Gastroesophageal sphincter (tissue), 4 donors: Measurements from ENCODE around the gene COX4I1. TPM values are rescaled to one million over a fixed set of nuclear protein-coding genes. Genes with fewer than 3 reads are reported as not detected.

Source experiments
- ATAC-seq: fragments of 150-250 bp; one replicate; pipeline ENCODE4 v1.9.1; 2016; ENCODE audit warnings: mild to moderate bottlenecking, moderate library complexity
- H3K27ac ChIP-seq, 4 donors: fragments of 200-600 bp; sonication (generic) in 3 of 4; 1 replicate in 3 of 4; 2 replicates in 1 of 4; pipeline ENCODE4 v1.5.1; 2016 to 2019
- H3K27me3 ChIP-seq: fragments of 200-600 bp; sonication (generic); one replicate; pipeline ENCODE4 v1.5.1; 2019
- H3K36me3 ChIP-seq, 2 donors: fragments of 200-600 bp; sonication (generic); one replicate each; pipeline ENCODE4 v1.5.1; 2019; ENCODE audit warnings: control low read depth in 1 of 2
- H3K4me1 ChIP-seq, 3 donors: fragments of 200-600 bp; sonication (generic); 1 replicate in 2 of 3; 2 replicates in 1 of 3; pipeline ENCODE4 v1.5.1; 2016 to 2019; ENCODE audit warnings: control low read depth in 2 of 3
- H3K4me3 ChIP-seq, 2 donors: fragments of 200-600 bp; sonication (generic); one replicate each; pipeline ENCODE4 v1.5.1; 2019; ENCODE audit warnings: mild to moderate bottlenecking in 1 of 2, moderate library complexity in 1 of 2
- H3K9me3 ChIP-seq, 3 donors: fragments of 200-600 bp; sonication (generic); one replicate each; pipeline ENCODE4 v1.5.1; 2017 to 2019; ENCODE audit warnings: control low read depth in 2 of 3
- CTCF ChIP-seq, 4 experiments: fragments of 200-600 bp in 2 of 4; fragments of 450-650 bp in 2 of 4; sonication (generic) in 1 of 4; IDR thresholded peaks; one replicate each; pipeline ENCODE4 v1.5.1; 2017 to 2019; ENCODE audit warnings: antibody characterized with exemption in 4 of 4, mild to moderate bottlenecking in 2 of 4, moderate library complexity in 2 of 4
- EP300 ChIP-seq: sonication (generic); formaldehyde crosslinking; IDR thresholded peaks from one replicate; pipeline ENCODE4 v1.6.1; 2017; ENCODE audit warnings: antibody characterized with exemption, mild to moderate bottlenecking
- POLR2A ChIP-seq, 2 donors: fragments of 450-650 bp; IDR thresholded peaks; one replicate each; pipeline ENCODE4 v1.6.1; 2017; ENCODE audit warnings: antibody characterized with exemption in 2 of 2, mild to moderate bottlenecking in 2 of 2, moderate library complexity in 1 of 2
- POLR2AphosphoS5 ChIP-seq: sonication (generic); formaldehyde crosslinking; IDR thresholded peaks from one replicate; pipeline ENCODE4 v1.6.1; 2017; ENCODE audit warnings: antibody characterized with exemption
- WGBS, 2 donors: methylation state at CpG; one replicate each; pipeline ENCODE4 v1.1.5; 2018; ENCODE audit warnings: low coverage in 1 of 2; 5-methylcytosine and 5-hydroxymethylcytosine counted together
- total RNA-seq, 4 donors: library from RNA; depleted of rRNA; stranded (reverse); fragments of >200 nt; gene quantifications; one replicate each; pipeline ENCODE4 v1.1.0, GENCODE V29; 2016

Gene COX4I1
- total RNA-seq, 4 donors from 2014 or later: 465 to 597 (median 507) TPM

DNA sequence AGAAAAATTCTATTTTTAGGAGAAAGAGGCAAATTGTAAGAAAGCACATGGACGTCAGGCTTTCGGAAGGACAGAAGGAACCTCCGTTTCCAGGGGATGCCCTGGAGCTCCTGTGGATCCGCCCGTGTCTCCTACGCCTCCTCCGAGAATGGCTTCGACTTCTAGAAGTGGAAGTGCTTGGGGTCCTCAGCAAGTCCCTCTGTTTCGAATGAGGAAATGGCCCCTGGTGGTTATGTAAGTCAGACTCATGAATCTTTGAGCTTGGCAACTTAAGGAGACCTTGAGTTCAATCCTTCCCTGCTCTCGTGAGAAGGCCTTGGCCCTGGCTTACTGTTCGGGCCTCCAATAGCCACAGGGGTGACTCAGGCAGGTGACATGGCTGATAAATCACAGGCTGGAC lies 38.9 kb downstream of the COX4I1 start:
- no peak for ATAC-seq
- TF ChIP-seq CTCF (IDR thresholded peaks at IDR 0.05) (no peak), POLR2AphosphoS5 (no peak), EP300 (no peak), POLR2A (IDR thresholded peaks at IDR 0.05) (no peak)
- Histone ChIP-seq H3K9me3 (no peaks in the 10 kb centered on the region), H3K4me3 (no peak overlapping the region), H3K27ac (no peak overlapping the region), H3K36me3 (no peaks in the 10 kb centered on the region), H3K27me3 (peaks cover 55% of the 10 kb centered on the region), H3K4me1 (peaks cover 0 to 3% (median 0%) of the 10 kb centered on the region in 3 donors)
- 84% methylated on average over 9 of the region's 11 CpGs; no CpG with 5 or more reads in 1 of the 2 donors for WGBS, 2 donors

DNA sequence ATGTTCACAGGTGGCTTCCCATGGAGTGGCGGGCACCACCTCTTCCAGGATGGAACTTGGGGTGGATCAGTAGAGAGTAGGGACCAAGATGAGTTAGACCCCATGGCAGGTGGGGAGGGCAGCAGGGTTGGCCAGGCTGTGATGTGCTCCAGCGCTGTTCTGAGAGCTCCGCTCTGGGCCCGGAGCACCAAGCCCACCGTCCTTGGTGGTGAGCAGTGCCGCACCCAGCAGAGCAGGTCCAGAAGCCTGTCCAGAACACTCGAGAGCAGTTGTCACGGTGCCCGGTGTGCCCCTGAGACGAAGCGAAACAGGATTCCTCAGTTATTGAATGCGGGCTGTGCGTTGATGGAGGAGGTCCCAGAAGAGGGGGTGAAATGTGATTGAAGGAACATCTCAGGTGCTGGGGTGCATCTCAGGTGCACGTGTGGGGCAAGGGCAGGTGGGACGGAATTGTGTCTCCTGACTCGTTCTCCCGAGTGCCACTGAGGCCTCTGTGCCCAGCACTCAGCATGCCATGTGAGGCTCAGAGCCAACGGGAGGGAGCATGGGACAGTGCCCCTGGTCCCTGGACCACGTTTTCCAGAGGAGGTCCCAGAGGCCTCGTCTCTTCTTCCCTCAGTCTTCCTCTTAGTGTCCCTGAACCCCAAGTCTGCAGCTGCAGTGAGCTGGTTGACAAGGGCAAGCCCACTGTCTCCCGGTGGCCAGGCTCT lies 39.5 kb downstream of the COX4I1 start:
- Histone ChIP-seq H3K4me1 (no peaks in the 10 kb centered on the region), H3K9me3 (no peaks in the 10 kb centered on the region), H3K4me3 (no peak overlapping the region), H3K27me3 (peaks cover 55% of the 10 kb centered on the region), H3K36me3 (no peaks in the 10 kb centered on the region), H3K27ac (no peak overlapping the region)
- TF ChIP-seq POLR2AphosphoS5: no peak
- WGBS, 2 donors: 88 to 92% methylated on average over 2 to 9 of the region's 21 CpGs
- ATAC-seq: no peak

GRCh38 chr16:85839681-85840240 lies 40.3 kb downstream of the COX4I1 start:
- H3K4me1 ChIP-seq: peaks cover 0 to 4% (median 0%) of the 10 kb centered on the region in 3 donors
- peaks cover 53% of the 10 kb centered on the region for H3K27me3 ChIP-seq
- no peak for ATAC-seq
- H3K4me3 ChIP-seq: no peak overlapping the region
- TF ChIP-seq POLR2AphosphoS5: no peak
- no peak for TF ChIP-seq POLR2A (IDR thresholded peaks at IDR 0.05)
- TF ChIP-seq CTCF (IDR thresholded peaks at IDR 0.05): no peak
- TF ChIP-seq EP300: no peak
- WGBS, 2 donors: 80% methylated on average over 1 of the region's 24 CpGs; no CpG with 5 or more reads in 1 of the 2 donors
- H3K9me3 ChIP-seq: no peaks in the 10 kb centered on the region
- no peak overlapping the region for H3K27ac ChIP-seq
- no peaks in the 10 kb centered on the region for H3K36me3 ChIP-seq

DNA sequence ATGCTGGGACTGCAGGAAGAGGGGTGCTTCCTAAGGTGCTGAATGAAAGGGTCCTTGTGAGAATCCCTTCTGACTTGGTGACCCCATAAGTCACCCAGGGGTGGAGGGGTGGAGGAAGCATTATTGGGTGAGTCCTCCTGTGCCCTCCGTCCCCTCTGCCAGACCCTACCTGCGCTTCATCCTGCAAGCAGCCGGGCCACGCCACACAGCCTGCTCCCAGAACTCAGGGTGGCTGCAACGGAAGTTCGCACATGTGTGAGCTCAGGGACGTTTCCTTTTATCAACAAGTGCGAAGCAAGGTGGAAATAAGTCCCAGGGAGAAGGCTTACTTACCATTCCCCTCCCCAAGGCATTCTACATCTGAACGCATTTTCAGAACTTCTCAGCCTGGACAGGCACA lies 40.9 kb downstream of the COX4I1 start:
- ATAC-seq: no peak
- peaks cover 47% of the 10 kb centered on the region for H3K27me3 ChIP-seq

DNA sequence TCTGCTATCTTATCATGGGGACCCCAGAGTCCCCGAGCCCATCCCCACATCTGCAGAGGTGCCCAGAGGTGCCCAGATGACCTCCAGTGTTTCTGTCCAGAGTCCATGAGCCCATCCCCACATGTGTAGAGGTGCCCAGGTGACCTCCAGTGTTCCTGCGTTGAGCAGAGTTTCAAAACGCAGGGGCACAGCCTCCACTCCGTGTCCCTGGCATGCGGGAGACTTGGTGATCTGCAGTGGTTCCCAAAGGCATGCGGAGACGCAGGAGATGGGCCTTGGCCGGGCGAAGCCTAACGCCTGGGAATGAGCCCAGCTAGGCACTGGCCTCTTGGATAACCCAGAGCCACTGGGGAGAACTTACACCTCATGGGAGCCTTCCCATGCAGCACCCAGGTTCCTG lies 41.3 kb downstream of the COX4I1 start:
- no peaks in the 10 kb centered on the region for H3K9me3 ChIP-seq
- H3K27ac ChIP-seq: no peak overlapping the region
- ATAC-seq: no peak
- H3K4me1 ChIP-seq: peaks cover 0 to 11% (median 0%) of the 10 kb centered on the region in 3 donors
- no peak overlapping the region for H3K4me3 ChIP-seq
- WGBS, 2 donors: 80 to 91% methylated on average over 1 to 2 of the region's 10 CpGs
- H3K27me3 ChIP-seq: peaks cover 43% of the 10 kb centered on the region
- no peak for TF ChIP-seq POLR2A (IDR thresholded peaks at IDR 0.05)
- TF ChIP-seq EP300: no peak
- no peak for TF ChIP-seq CTCF (IDR thresholded peaks at IDR 0.05)
- no peak for TF ChIP-seq POLR2AphosphoS5
- no peaks in the 10 kb centered on the region for H3K36me3 ChIP-seq

More for the DNA sequence above, 40.9 kb downstream of the COX4I1 start:
- Histone ChIP-seq H3K27ac (no peak overlapping the region), H3K36me3 (no peaks in the 10 kb centered on the region), H3K4me1 (peaks cover 0 to 10% (median 0%) of the 10 kb centered on the region in 3 donors), H3K9me3 (no peaks in the 10 kb centered on the region), H3K4me3 (no peak overlapping the region)
- 88 to 89% methylated on average over 4 to 9 of the region's 9 CpGs for WGBS, 2 donors
- no peak for TF ChIP-seq CTCF (IDR thresholded peaks at IDR 0.05)
- TF ChIP-seq EP300: no peak
- TF ChIP-seq POLR2A (IDR thresholded peaks at IDR 0.05): no peak
- TF ChIP-seq POLR2AphosphoS5: no peak
